Measurements from ENCODE around the gene FERMT1. TPM values are rescaled to one million over a fixed set of nuclear protein-coding genes. Genes with fewer than 3 reads are reported as not detected.
"Not testable (repeated sequence)": the region's sequence is repeated elsewhere in the genome, so short reads cannot be mapped to it uniquely, and the experiment has no call there.

Gene FERMT1
- total and polyA plus RNA-seq, 7 donors = 0.03 to 1.0 (median 0.13) TPM

- no peak for TF ChIP-seq CTCF (IDR thresholded peaks at IDR 0.05)
- 89 to 93% (median 92%) methylated on average over 3 of the region's 3 CpGs for WGBS, 3 donors
- Histone ChIP-seq H3K36me3 (ENCODE audit: insufficient read depth in 1 of 2, low read depth in 1 of 2) (no peaks in the 10 kb centered on the region), H3K4me3 (no peak overlapping the region), H3K27ac (no peak overlapping the region), H3K4me1 (no peaks in the 10 kb centered on the region), H3K9me3 (peaks cover 14% of the 10 kb centered on the region), H3K27me3 (ENCODE audit: insufficient read depth in 3 of 3, low read length in 2 of 3) (no peaks in the 10 kb centered on the region)
- no peak for ATAC-seq
- DNase-seq = no peak
- intact Hi-C loops (cut with DNase I) = no loop called here
These were observed 7.5 kb downstream of the FERMT1 start for GRCh38 chr20:6115221-6115895.

GRCh38 chr20:6114696-6115095 lies 8.1 kb downstream of the FERMT1 start:
- whole genome bisulfite sequencing, 3 donors = 56 to 58% (median 58%) methylated on average over 1 of the region's 1 CpG
- TF ChIP-seq CTCF (IDR thresholded peaks at IDR 0.05) = no peak
- intact Hi-C loops (cut with DNase I) = no loop called here
- no peaks in the 10 kb centered on the region for H3K27me3 ChIP-seq (ENCODE audit: insufficient read depth in 3 of 3, low read length in 2 of 3)
- ATAC-seq (no peak), DNase-seq (no peak)
- no peaks in the 10 kb centered on the region for H3K4me1 ChIP-seq
- no peak overlapping the region for H3K4me3 ChIP-seq
- no peak overlapping the region for H3K27ac ChIP-seq
- no peaks in the 10 kb centered on the region for H3K36me3 ChIP-seq (ENCODE audit: insufficient read depth in 1 of 2, low read depth in 1 of 2)
- H3K9me3 ChIP-seq = peaks cover 14% of the 10 kb centered on the region

GRCh38 chr20:6113951-6114350 lies 8.9 kb downstream of the FERMT1 start:
- no peaks in the 10 kb centered on the region for H3K4me1 ChIP-seq
- no peak overlapping the region for H3K4me3 ChIP-seq
- no peaks in the 10 kb centered on the region for H3K36me3 ChIP-seq (ENCODE audit: insufficient read depth in 1 of 2, low read depth in 1 of 2)
- intact Hi-C loops (cut with DNase I) = no loop called here
- peaks cover 14% of the 10 kb centered on the region for H3K9me3 ChIP-seq
- no peak for TF ChIP-seq CTCF (IDR thresholded peaks at IDR 0.05)
- ATAC-seq (no peak), DNase-seq (no peak)
- H3K27me3 ChIP-seq (ENCODE audit: insufficient read depth in 3 of 3, low read length in 2 of 3) = no peaks in the 10 kb centered on the region
- no peak overlapping the region for H3K27ac ChIP-seq
- 64 to 75% (median 66%) methylated on average over 3 of the region's 3 CpGs for WGBS, 3 donors

GRCh38 chr20:6112965-6113364 lies 9.9 kb downstream of the FERMT1 start:
- ATAC-seq; H3K27me3 ChIP-seq (ENCODE audit: insufficient read depth in 3 of 3, low read length in 2 of 3); H3K36me3 ChIP-seq (ENCODE audit: insufficient read depth in 1 of 2, low read depth in 1 of 2); H3K27ac ChIP-seq; DNase-seq; H3K4me1 ChIP-seq; H3K4me3 ChIP-seq; intact Hi-C loops (cut with DNase I): not testable (repeated sequence)
- 70 to 83% (median 74%) methylated on average over 2 of the region's 2 CpGs for WGBS, 3 donors
- peaks cover 14% of the 10 kb centered on the region for H3K9me3 ChIP-seq

- TF ChIP-seq CTCF (IDR thresholded peaks at IDR 0.05) = no peak
- Histone ChIP-seq H3K36me3 (ENCODE audit: insufficient read depth in 1 of 2, low read depth in 1 of 2) (no peaks in the 10 kb centered on the region), H3K27me3 (ENCODE audit: insufficient read depth in 3 of 3, low read length in 2 of 3) (no peaks in the 10 kb centered on the region), H3K4me1 (no peaks in the 10 kb centered on the region), H3K4me3 (no peak overlapping the region), H3K27ac (no peak overlapping the region), H3K9me3 (peaks cover 4% of the 10 kb centered on the region)
- WGBS, 3 donors = 74 to 89% (median 87%) methylated on average over 3 of the region's 3 CpGs
- no peak for DNase-seq
- intact Hi-C loops (cut with DNase I) = no loop called here
- no peak for ATAC-seq
These were observed 14.5 kb downstream of the FERMT1 start for GRCh38 chr20:6108330-6108729.
